Panc1 (cell line): ENCODE data around the gene E2F1. TPM values are rescaled to one million over a fixed set of nuclear protein-coding genes. Genes with fewer than 3 reads are reported as not detected.
"Not testable (repeated sequence)": the region's sequence is repeated elsewhere in the genome, so short reads cannot be mapped to it uniquely, and the experiment has no call there.

Experiments
- ATAC-seq: fragments of 200-7000 bp; cut with Tn5 transposase; 2 replicates; pipeline ENCODE4 v1.9.1; 2020; ENCODE audit warnings: mild to moderate bottlenecking, moderate library complexity
- BruUV-seq: library from RNA; stranded (reverse); fragments of 400-500 nt; replicated peaks from 2 replicates; lab custom pipeline; 2021; lab: Mats Ljungman, UMichigan
- CTCF ChIA-PET: fragments of 300-600 bp; sonication (Branson Sonifier 250); formaldehyde crosslinking; loops from one replicate; lab custom pipeline; 2022; ENCODE audit warnings: antibody characterized with exemption; lab: Charles Lee
- POLR2A ChIA-PET: fragments of 300-600 bp; sonication (Branson Sonifier 250); formaldehyde crosslinking; loops from one replicate; lab custom pipeline; 2022; ENCODE audit warnings: antibody characterized with exemption; lab: Charles Lee
- DNase-seq: peaks from one replicate; pipeline ENCODE4 v3.0.0-alpha.2; 2010; ENCODE audit warnings: low read depth, low spot score
- H3K27ac ChIP-seq: 2 replicates; pipeline ENCODE4 v1.5.1; 2011; ENCODE audit warnings: mild to moderate bottlenecking, low read length, inconsistent platforms
- H3K27me3 ChIP-seq: fragments of 200-500 bp; sonication (Bioruptor generic); 2 replicates; pipeline ENCODE4 v1.6.0; 2014; ENCODE audit warnings: low read length, inconsistent platforms; ENCODE audit not compliant: control insufficient read depth, insufficient read depth
- H3K36me3 ChIP-seq: fragments of 200-500 bp; sonication (Bioruptor generic); 2 replicates; pipeline ENCODE4 v1.5.1; 2014; ENCODE audit warnings: inconsistent platforms, mild to moderate bottlenecking, low read length, moderate library complexity; ENCODE audit not compliant: control insufficient read depth, insufficient read depth
- H3K4me1 ChIP-seq: 2 replicates; pipeline ENCODE4 v1.5.1; 2011; ENCODE audit warnings: inconsistent platforms, mild to moderate bottlenecking, low read length, moderate library complexity; ENCODE audit not compliant: control insufficient read depth, insufficient read depth
- H3K4me3 ChIP-seq, 2 experiments: 2 replicates each; pipeline ENCODE4 v1.5.1; 2011 to 2012; ENCODE audit warnings: low read depth in 2 of 2, low read length in 2 of 2, mild to moderate bottlenecking in 2 of 2, inconsistent platforms in 1 of 2, moderate library complexity in 1 of 2
- H3K9me3 ChIP-seq: fragments of 200-500 bp; sonication (Bioruptor generic); 2 replicates; pipeline ENCODE4 v1.5.1; 2014; ENCODE audit warnings: low read depth, mild to moderate bottlenecking, inconsistent platforms, low read length, moderate library complexity; ENCODE audit not compliant: control insufficient read depth, insufficient read depth
- CTCF ChIP-seq: fragments of 450-650 bp; IDR thresholded peaks from 2 replicates; pipeline ENCODE4 v1.5.1; 2017; ENCODE audit warnings: mild to moderate bottlenecking
- POLR2AphosphoS5 ChIP-seq: IDR thresholded peaks from 2 replicates; pipeline ENCODE4 v1.6.1; 2012; ENCODE audit warnings: mild to moderate bottlenecking, low read depth, low read length, moderate library complexity
- REST ChIP-seq, 2 experiments: IDR thresholded peaks; 2 replicates each; pipeline ENCODE4 v1.6.1; 2011 to 2012; ENCODE audit warnings: low read depth in 2 of 2, control low read depth in 1 of 2, low read length in 1 of 2, mild to moderate bottlenecking in 1 of 2, moderate library complexity in 1 of 2; ENCODE audit not compliant: insufficient read depth in 1 of 2
- SIN3A ChIP-seq: IDR thresholded peaks from 2 replicates; pipeline ENCODE4 v1.6.1; 2012; ENCODE audit warnings: low read depth, mild to moderate bottlenecking, low read length, moderate library complexity, borderline replicate concordance; ENCODE audit not compliant: insufficient read depth
- TCF7L2 ChIP-seq: IDR thresholded peaks from 2 replicates; pipeline ENCODE4 v1.6.1; 2011; ENCODE audit warnings: mild to moderate bottlenecking, low read depth, low read length, inconsistent platforms
- in situ Hi-C: cut with HindIII; loops from 2 replicates; pipeline ENCODE4 v1.10.0; 2016; ENCODE audit warnings: low sequenced_read_pairs, low pct_unique_long_range_greater_than_20kb
- intact Hi-C: fragments of 100-400 bp; cut with micrococcal nuclease; formaldehyde crosslinking; loops from one replicate; pipeline ENCODE4 v1.10.0; 2022; ENCODE audit not compliant: unreplicated experiment
- total RNA-seq: library from RNA; stranded (reverse); gene quantifications from one replicate; pipeline ENCODE4 v1.2.1, GENCODE V29; 2021; ENCODE audit not compliant: unreplicated experiment

The E2F1 gene
- total RNA-seq, 1 experiment from 2014 or later: 64.2 TPM

GRCh38 chr20:33701629-33702450 lies 15.7 kb upstream of the E2F1 start:
- DNase-seq: no peak
- ChIA-PET CTCF (no interaction called here), POLR2A (no interaction called here)
- Histone ChIP-seq H3K4me1 (no peaks in the 10 kb centered on the region), H3K27ac (no peak overlapping the region), H3K9me3 (no peaks in the 10 kb centered on the region), H3K4me3 (no peak overlapping the region), H3K36me3 (no peaks in the 10 kb centered on the region), H3K27me3 (no peaks in the 10 kb centered on the region)
- intact Hi-C loops (no loop called here), in situ Hi-C loops (no loop called here)
- BruUV-seq: no TSS peak
- no peak for TF ChIP-seq TCF7L2
- no peak for TF ChIP-seq CTCF
- no peak for TF ChIP-seq REST (IDR thresholded peaks at IDR 0.05; ENCODE audit: insufficient read depth in 1 of 2, low read depth in 2 of 2, low read length in 1 of 2)
- TF ChIP-seq SIN3A: no peak
- no peak for TF ChIP-seq POLR2AphosphoS5
- no peak for ATAC-seq

- DNase-seq, POLR2A ChIA-PET, H3K27me3 ChIP-seq, H3K4me3 ChIP-seq, H3K36me3 ChIP-seq, in situ Hi-C loops, H3K9me3 ChIP-seq, ATAC-seq, CTCF ChIA-PET, H3K27ac ChIP-seq, H3K4me1 ChIP-seq, intact Hi-C loops, BruUV-seq: not testable (repeated sequence)
Observed at GRCh38 chr20:33700696-33701441, 14.7 kb upstream of the E2F1 start.

GRCh38 chr20:33698966-33699365 lies 12.8 kb upstream of the E2F1 start:
- H3K36me3 ChIP-seq, H3K27me3 ChIP-seq, H3K4me3 ChIP-seq, BruUV-seq, in situ Hi-C loops, intact Hi-C loops, DNase-seq, H3K27ac ChIP-seq, H3K9me3 ChIP-seq, CTCF ChIA-PET, H3K4me1 ChIP-seq, POLR2A ChIA-PET, ATAC-seq: not testable (repeated sequence)
